Stomach (tissue), 19 donors: ENCODE measurements around the gene ZNF615. TPM values are rescaled to one million over a fixed set of nuclear protein-coding genes. Genes with fewer than 3 reads are reported as not detected.
"Not testable (repeated sequence)": the region's sequence is repeated elsewhere in the genome, so short reads cannot be mapped to it uniquely, and the experiment has no call there.

Experiments
- DNase-seq, 2 donors: peaks; one replicate each; pipeline versions ENCODE4 v3.0.0 to v3.0.0-alpha.2; 2013 to 2019
- H3K27ac ChIP-seq, 5 donors: fragments of 200-600 bp in 4 of 5; sonication (generic) in 4 of 5; one replicate each; pipeline ENCODE4 v1.5.1; 2013 to 2019; ENCODE audit warnings: mild to moderate bottlenecking in 1 of 5, moderate library complexity in 1 of 5
- H3K27me3 ChIP-seq, 3 donors: fragments of 200-600 bp; sonication (generic); one replicate each; pipeline ENCODE4 v1.5.1; 2017 to 2019; ENCODE audit warnings: mixed run types in 1 of 3
- H3K36me3 ChIP-seq, 4 donors: fragments of 200-600 bp; sonication (generic); 1 replicate in 3 of 4; 2 replicates in 1 of 4; pipeline ENCODE4 v1.5.1; 2016 to 2019
- H3K4me1 ChIP-seq, 4 donors: fragments of 200-600 bp; sonication (generic); one replicate each; pipeline ENCODE4 v1.5.1; 2016 to 2019
- H3K4me3 ChIP-seq, 4 donors: fragments of 200-600 bp; sonication (generic) in 3 of 4; one replicate each; pipeline ENCODE4 v1.5.1; 2016 to 2019; ENCODE audit warnings: mild to moderate bottlenecking in 1 of 4
- H3K9me3 ChIP-seq, 4 donors: fragments of 200-600 bp; sonication (generic); one replicate each; pipeline ENCODE4 v1.5.1; 2016 to 2019
- POLR2A ChIP-seq, 4 donors: fragments of 450-650 bp; IDR thresholded peaks; one replicate each; pipeline ENCODE4 v1.6.1; 2016; ENCODE audit warnings: antibody characterized with exemption in 4 of 4, control low read depth in 2 of 4, mild to moderate bottlenecking in 1 of 4, moderate library complexity in 1 of 4
- POLR2AphosphoS5 ChIP-seq, 3 donors: sonication (generic); formaldehyde crosslinking; IDR thresholded peaks; one replicate each; pipeline ENCODE4 v1.6.1; 2016; ENCODE audit warnings: antibody characterized with exemption in 3 of 3
- WGBS, 5 donors: extraction: QIAGEN DNeasy Blood & Tissue Kit in 3 of 5; methylation state at CpG; one replicate each; pipeline versions ENCODE4 v1.1.5 to v1.1.7; 2013 to 2018; 5-methylcytosine and 5-hydroxymethylcytosine counted together
- intact Hi-C: fragments of 100-400 bp; cut with DNase I; formaldehyde crosslinking; loops from one replicate; pipeline ENCODE4 v1.15.1; 2023; ENCODE audit warnings: low total_unique reads
- long read RNA-seq, 10 donors: transcript quantifications; one replicate each; lab custom pipeline, GENCODE V29; 2026
- polyA plus RNA-seq, 3 donors: library from polyadenylated mRNA; stranded (reverse); fragments of 200-250 nt; gene quantifications; one replicate each; pipeline ENCODE4 v1.2.3, GENCODE V29; 2013
- total RNA-seq, 5 donors: library from RNA; depleted of rRNA; stranded (reverse); fragments of >200 nt; gene quantifications; one replicate each; pipeline versions ENCODE4 v1.1.0 to v1.2.3, GENCODE V29; 2014 to 2016
- TF ChIP-seq, protein P1 (sequence below), 7 experiments: fragments of 450-650 bp in 4 of 7; fragments of 200-600 bp in 3 of 7; sonication (generic) in 3 of 7; IDR thresholded peaks; one replicate each; pipeline ENCODE4 v1.5.1; 2016 to 2019; ENCODE audit warnings: antibody characterized with exemption in 7 of 7, control low read depth in 2 of 7, mild to moderate bottlenecking in 1 of 7
- donor health status: healthy with polysubstance abuse.
- donor health status: Bipolar disorder and iron deficiency.
- donor health status: healthy.

ZNF615 gene
- 10 to 100 TPM in 2 of 5 donors, 1 to 10 TPM in 3; 2.9 to 25.7 (median 9.7) TPM for total RNA-seq
- polyA plus RNA-seq, result 1 to 10 TPM; 2.6 to 5.3 (median 3.4) TPM
- long read RNA-seq, donor 1, partial matches to known transcripts, result 0 of 2 reads
- long read RNA-seq, donor 1, other reads (novel, unspliced or antisense), result 0 of 2 reads
- long read RNA-seq, donor 2, full-length matches to known transcripts, result 3 of 3 reads
- long read RNA-seq, donor 2, partial matches to known transcripts, result 0 of 3 reads
- long read RNA-seq, donor 2, other reads (novel, unspliced or antisense), result 0 of 3 reads
- long read RNA-seq, donor 3, full-length matches to known transcripts, result 1 of 1 reads
- long read RNA-seq, donor 3, partial matches to known transcripts, result 0 of 1 reads
- long read RNA-seq, donor 3, other reads (novel, unspliced or antisense), result 0 of 1 reads
- long read RNA-seq, donor 4, result 0 reads
- long read RNA-seq, donor 5, result 0 reads
- long read RNA-seq, donor 6, partial matches to known transcripts, result 0 of 3 reads
- long read RNA-seq, donor 6, other reads (novel, unspliced or antisense), result 0 of 3 reads
- long read RNA-seq, donor 7, full-length matches to known transcripts, result 1 of 1 reads
- long read RNA-seq, donor 7, partial matches to known transcripts, result 0 of 1 reads
- long read RNA-seq, donor 7, other reads (novel, unspliced or antisense), result 0 of 1 reads
- long read RNA-seq, donor 8, full-length matches to known transcripts, result 2 of 2 reads
- long read RNA-seq, donor 8, partial matches to known transcripts, result 0 of 2 reads
- long read RNA-seq, donor 8, other reads (novel, unspliced or antisense), result 0 of 2 reads
- long read RNA-seq, donor 9, partial matches to known transcripts, result 0 of 2 reads
- long read RNA-seq, donor 9, other reads (novel, unspliced or antisense), result 0 of 2 reads
- long read RNA-seq, donor 10, result 0 reads

DNA sequence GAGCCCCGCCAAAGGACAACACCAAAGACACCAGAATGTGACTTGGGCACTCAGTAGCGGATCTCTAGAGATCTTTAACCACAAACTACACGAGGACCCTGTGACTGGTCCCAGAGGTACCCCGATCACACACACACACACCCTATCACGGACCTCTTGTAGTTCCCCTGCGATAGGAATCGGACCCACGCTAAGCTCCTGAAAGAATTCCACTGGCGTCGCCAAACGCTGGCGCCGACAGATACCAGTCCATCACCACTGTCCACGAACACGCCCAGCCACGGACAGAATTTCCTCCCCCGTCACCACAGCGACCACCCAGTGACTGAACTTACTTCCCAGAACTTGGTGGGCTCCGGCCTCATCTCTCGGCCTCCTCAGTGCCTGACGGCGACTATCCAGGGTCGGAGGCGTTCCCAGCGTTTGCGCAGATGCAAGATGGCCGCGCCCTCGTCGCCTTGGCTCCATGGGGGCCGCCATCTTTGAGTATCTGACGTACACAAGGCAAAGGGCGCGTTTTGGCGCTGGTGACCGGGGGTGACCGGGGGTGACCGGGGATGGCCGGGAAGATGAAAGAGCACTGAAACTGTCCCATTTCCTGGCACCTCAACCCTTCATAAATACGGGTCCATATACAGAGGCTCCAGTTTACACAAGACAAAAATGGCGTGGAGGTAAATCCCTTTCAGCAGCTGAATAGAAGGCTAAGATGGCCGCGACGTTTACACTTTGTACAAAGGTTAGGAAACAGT lies at the start of gene ZNF615:
Gene ZNF615 (minus strand): TSS at position 406 of the 752 bp plus-strand sequence. CDS start 4,500 bp downstream, outside the sequence.
- Histone ChIP-seq H3K9me3 (peaks cover 0 to 65% (median 33%) of the 10 kb centered on the region in 4 donors), H3K27ac (peak within 1 kb of the TSS; percentile 87 to 88 (median 88)), H3K4me3 (peak within 1 kb of the TSS; percentile 61 to 95 (median 78)), H3K36me3 (peaks cover 10 to 27% (median 24%) of the 10 kb centered on the region in 4 donors), H3K27me3 (no peaks in the 10 kb centered on the region), H3K4me1 (peaks cover 0 to 16% (median 9%) of the 10 kb centered on the region in 4 donors)
- peak; percentile 58 to 81 (median 68) for TF ChIP-seq POLR2AphosphoS5 (IDR thresholded peaks at IDR 0.05)
- TF ChIP-seq, protein P1, sequence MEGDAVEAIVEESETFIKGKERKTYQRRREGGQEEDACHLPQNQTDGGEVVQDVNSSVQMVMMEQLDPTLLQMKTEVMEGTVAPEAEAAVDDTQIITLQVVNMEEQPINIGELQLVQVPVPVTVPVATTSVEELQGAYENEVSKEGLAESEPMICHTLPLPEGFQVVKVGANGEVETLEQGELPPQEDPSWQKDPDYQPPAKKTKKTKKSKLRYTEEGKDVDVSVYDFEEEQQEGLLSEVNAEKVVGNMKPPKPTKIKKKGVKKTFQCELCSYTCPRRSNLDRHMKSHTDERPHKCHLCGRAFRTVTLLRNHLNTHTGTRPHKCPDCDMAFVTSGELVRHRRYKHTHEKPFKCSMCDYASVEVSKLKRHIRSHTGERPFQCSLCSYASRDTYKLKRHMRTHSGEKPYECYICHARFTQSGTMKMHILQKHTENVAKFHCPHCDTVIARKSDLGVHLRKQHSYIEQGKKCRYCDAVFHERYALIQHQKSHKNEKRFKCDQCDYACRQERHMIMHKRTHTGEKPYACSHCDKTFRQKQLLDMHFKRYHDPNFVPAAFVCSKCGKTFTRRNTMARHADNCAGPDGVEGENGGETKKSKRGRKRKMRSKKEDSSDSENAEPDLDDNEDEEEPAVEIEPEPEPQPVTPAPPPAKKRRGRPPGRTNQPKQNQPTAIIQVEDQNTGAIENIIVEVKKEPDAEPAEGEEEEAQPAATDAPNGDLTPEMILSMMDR (IDR thresholded peaks at IDR 0.05), result no peak
- intact Hi-C loops, result no loop called here
- DNase-seq, result peak; percentile 90 to 97
- WGBS, 5 donors, result 0 to 1% (median 1%) methylated on average over 34 to 44 of the region's 44 CpGs

DNA sequence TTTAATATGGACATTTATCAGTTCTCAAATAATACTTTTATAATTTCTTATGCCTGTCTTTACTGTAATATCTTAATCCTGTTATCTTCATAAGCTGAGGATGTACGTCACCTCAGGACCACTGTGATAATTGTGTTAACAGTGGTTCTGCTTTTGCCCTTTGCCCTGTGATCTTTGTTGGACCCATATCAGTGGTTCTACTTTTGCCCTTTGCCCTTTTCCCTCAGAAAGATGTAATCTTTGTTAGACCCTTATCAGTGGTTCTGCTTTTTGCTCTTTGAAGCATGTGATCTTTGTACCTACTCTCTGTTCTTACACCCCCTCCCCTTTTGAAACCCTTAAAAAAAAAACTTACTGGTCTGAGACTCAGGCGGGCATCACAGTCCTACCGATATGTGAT lies 48.5 kb upstream of the ZNF615 start:
- intact Hi-C loops, result not testable (repeated sequence)
- 94 to 99% (median 96%) methylated on average over 3 of the region's 3 CpGs for WGBS, 5 donors
- H3K9me3 ChIP-seq, result peaks cover 20 to 100% (median 71%) of the 10 kb centered on the region in 4 donors

DNA sequence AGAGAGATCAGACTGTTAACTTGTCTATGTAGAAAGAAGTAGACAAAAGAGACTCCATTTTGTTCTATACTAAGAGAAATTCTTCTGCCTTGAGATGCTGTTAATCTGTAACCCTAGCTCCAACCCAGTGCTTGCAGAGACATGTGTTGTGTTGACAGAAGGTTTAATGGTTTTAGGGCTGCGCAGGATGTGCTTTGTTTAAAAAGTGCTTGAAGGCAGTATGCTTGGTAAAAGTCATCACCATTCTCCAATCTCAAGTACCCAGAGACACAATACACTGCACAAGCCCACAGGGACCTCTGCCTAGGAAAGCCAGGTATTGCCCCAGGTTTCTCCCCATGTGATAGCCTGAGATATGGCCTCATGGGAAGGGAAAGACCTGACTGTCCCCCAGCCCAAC lies 43.7 kb upstream of the ZNF615 start:
- peaks cover 10 to 69% (median 40%) of the 10 kb centered on the region in 4 donors for H3K9me3 ChIP-seq
- H3K27me3 ChIP-seq, DNase-seq, intact Hi-C loops, H3K4me3 ChIP-seq, H3K27ac ChIP-seq: not testable (repeated sequence)
- H3K36me3 ChIP-seq, result peaks cover 2 to 15% (median 4%) of the 10 kb centered on the region in 4 donors
- H3K4me1 ChIP-seq, result peaks cover 0 to 21% (median 8%) of the 10 kb centered on the region in 4 donors
- 20 to 88% (median 50%) methylated on average over 1 of the region's 1 CpG for WGBS, 5 donors

More for the DNA sequence above, 48.5 kb upstream of the ZNF615 start:
- not testable (repeated sequence) for H3K4me3 ChIP-seq, H3K27me3 ChIP-seq, H3K27ac ChIP-seq, DNase-seq, H3K4me1 ChIP-seq
- peaks cover 0 to 34% (median 7%) of the 10 kb centered on the region in 4 donors for H3K36me3 ChIP-seq

DNA sequence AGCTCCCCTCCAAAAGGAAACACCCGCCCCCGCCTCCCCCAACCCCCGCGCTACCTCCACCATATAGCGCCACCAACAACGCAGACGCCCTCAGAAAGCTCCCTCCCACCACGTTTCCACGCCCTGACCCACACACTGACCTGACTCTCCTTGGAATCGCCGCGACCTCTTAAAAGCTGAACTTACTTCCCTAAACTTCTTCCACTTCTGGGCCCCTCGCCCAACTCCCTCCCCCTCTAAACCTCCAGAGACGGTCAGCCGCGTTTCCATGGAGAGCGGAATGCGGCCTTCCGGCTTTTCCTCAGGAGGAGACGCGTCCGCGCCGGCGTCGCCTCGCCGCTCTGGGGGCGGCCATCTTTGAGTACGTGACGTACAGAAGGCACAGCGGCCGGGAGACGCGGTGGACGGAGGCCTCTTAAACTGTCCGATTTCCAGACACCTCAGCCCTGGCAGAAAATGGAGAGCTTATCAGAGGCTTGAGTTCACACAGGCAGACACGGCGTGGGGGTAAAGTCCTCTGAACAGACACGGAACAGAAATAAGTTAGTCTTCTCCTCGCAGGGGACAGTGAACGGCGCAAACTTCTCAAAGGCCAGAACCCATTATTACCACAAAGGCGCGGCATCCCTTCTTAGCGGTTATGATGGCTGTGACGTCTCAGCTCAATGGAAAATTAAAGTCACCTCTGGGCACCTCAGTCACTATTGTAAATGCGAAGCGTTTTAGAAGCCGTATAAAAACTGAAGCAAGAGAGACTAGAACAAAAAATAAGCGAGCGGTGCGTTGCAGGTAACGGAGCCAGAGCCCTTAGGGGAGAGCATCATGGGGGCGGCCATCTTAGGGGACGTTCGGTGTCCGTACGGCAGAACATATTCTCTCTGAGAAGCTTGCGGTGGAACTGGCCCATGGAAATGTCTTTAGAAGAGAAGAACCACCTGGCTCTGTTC lies 40.8 kb upstream of the ZNF615 start, which contains the start of gene ZNF432:
Gene ZNF432 (minus strand): TSS at position 284 of the 947 bp plus-strand sequence. CDS start 1,970 bp downstream, outside the sequence.
- Histone ChIP-seq H3K27me3 (no peaks in the 10 kb centered on the region), H3K4me3 (peak within 1 kb of the TSS; percentile 52 to 74 (median 68)), H3K4me1 (peaks cover 0 to 21% (median 8%) of the 10 kb centered on the region in 4 donors), H3K9me3 (peaks cover 9 to 67% (median 39%) of the 10 kb centered on the region in 4 donors), H3K36me3 (peaks cover 19 to 44% (median 33%) of the 10 kb centered on the region in 4 donors), H3K27ac (peak within 1 kb of the TSS; percentile 87 to 97 (median 96))
- peak; percentile 88 to 98 for DNase-seq
- TF ChIP-seq POLR2AphosphoS5 (IDR thresholded peaks at IDR 0.05), result peak; percentile 56 to 80 (median 76)
- TF ChIP-seq POLR2A (IDR thresholded peaks at IDR 0.05), result peak in 1 of 4 donors; percentile 9
- TF ChIP-seq, protein P1 (IDR thresholded peaks at IDR 0.05), result no peak
- intact Hi-C loops, result no loop called here
- WGBS, 5 donors, result 0 to 1% (median 1%) methylated on average over 60 of the region's 60 CpGs
